ENCODE data around the gene HAUS6.
"Not testable (repeated sequence)": the region's sequence is repeated elsewhere in the genome, so short reads cannot be mapped to it uniquely, and the experiment has no call there.

The HAUS6 gene, protein sequence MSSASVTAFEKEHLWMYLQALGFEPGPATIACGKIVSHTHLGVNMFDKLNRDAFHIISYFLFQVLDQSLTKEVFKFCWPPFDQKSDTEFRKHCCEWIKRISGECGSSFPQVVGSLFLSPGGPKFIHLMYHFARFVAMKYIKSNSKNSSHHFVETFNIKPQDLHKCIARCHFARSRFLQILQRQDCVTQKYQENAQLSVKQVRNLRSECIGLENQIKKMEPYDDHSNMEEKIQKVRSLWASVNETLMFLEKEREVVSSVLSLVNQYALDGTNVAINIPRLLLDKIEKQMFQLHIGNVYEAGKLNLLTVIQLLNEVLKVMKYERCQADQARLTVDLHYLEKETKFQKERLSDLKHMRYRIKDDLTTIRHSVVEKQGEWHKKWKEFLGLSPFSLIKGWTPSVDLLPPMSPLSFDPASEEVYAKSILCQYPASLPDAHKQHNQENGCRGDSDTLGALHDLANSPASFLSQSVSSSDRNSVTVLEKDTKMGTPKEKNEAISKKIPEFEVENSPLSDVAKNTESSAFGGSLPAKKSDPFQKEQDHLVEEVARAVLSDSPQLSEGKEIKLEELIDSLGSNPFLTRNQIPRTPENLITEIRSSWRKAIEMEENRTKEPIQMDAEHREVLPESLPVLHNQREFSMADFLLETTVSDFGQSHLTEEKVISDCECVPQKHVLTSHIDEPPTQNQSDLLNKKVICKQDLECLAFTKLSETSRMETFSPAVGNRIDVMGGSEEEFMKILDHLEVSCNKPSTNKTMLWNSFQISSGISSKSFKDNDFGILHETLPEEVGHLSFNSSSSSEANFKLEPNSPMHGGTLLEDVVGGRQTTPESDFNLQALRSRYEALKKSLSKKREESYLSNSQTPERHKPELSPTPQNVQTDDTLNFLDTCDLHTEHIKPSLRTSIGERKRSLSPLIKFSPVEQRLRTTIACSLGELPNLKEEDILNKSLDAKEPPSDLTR

DNA sequence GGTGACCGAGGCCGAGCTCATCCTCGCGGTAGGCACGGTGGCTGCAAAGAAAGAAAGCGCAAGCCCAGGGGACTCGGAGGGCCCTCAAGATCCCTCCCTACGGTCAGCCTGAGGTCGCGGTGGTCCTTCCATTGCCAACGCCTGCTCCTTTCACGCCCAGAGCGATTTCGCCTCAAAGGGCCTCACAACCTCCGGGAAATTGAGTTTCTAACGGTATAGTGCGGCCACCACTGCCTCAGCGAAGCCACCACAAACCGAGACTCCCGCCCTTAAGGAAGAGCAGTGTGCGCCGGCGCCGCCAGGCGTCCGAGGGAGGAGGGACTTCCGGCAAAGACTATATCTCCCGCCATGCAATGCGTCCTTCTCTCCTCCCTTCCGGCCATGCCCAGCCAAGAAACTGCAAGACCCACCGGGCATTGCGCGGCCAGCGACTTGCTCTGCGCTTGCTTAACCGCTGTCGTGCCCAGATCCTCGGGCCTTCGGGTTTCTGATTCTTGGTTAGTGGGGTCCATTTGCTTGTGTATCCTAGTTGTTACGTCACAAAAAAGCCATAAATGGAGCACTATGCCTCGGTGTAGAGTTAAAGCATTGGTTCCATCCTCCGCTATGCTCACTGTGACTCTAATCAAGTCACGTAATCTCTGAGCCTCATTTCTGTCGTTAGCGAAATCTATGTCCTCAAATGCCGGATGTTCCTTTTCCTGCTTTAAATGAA is at the start of gene HAUS6:
Gene HAUS6 (minus strand): TSS at position 274 of the 715 bp plus-strand sequence. CDS start 253 bp downstream, at position 21.
- DNase-seq (ENCODE audit: low read depth, low spot score): peak; percentile 78

DNA sequence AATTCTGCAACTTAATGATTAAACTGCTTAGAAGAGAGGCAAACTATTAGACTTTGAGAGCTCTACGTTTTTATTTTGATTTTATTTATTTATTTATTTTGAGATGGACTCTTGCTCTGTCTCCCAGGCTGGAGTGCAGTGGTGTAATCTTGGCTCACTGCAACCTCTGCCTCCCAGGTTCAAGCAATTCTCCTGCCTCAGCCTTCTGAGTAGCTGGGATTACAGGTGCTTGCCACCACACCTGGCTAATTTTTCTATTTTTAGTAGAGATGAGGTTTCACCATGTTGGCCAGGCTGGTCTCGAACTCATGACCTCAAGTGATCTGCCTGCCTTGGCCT is 49.4 kb upstream of the HAUS6 start:
- not testable (repeated sequence) for DNase-seq (ENCODE audit: low read depth, low spot score)

DNA sequence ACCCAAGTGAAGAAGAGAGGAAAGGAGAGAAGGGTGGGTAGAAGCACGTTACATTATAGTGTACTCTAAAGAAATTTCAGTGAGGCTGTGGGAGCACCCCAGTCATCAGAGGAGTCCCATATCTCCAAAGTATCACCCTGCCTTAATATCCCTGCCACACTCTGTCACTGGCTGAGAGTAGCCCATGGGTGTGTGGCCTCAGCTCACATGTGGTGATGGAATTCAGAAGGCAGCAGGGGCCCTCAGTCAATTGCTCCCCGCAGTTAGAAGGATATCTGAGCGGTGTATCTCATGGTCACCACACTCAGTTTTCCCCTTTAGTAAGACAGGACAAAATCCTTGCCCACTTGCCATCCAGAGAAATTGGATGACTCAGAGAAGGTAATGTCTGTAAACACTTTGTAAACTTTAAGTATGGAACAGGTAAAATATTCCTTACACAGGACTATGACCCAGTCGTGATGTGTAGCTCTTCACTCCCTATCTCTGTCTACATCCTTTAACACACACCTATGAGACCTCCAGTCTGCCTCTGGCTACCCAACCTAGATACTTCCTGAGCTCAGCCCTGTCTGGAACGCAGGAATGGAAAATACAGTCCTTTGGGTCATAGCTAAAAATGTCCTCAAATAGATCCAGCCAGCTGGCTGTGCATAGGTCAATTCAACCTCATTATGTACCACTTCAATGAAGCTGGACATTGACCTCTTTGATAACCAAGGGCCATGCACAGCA is 48.9 kb upstream of the HAUS6 start:
- no peak for DNase-seq (ENCODE audit: low read depth, low spot score)

DNA sequence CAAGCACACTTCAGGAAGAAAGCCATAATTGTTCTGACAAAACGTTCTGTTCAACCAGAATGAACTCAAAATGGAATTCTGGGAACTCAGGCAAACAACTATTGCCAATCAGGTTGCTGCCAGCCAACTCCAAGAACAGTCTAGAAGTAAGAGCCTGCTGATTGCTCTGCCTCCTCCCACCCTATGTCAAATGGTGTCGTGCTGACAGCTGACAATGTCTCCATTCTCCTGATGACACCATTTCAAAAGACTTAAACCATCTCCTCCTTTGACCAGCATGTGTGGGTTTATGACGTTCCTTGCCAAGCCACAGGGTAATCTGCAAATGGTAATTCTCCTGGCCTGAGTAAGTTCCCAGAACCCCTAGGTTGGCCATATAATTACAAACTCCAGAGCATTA is 46.5 kb upstream of the HAUS6 start:
- no peak for DNase-seq (ENCODE audit: low read depth, low spot score)

DNA sequence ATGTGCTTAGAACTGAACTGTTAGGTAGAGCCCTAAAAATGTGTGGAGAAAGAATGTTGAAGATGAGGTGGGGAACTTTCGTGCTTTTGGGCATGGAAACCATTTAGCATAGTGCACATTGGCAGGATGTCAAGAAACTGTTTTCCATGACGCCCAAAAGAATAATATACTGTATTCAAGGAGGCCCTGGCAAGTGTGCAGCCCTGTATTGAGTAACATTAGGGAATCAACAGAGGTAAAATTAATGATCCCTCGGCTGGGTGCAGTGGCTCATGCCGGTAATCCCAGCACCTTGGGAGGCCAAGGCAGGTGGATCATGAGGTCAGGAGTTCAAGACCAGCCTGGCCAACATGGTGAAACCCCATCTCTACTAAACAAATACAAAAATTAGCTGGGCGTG is 45.5 kb upstream of the HAUS6 start:
- no peak for DNase-seq (ENCODE audit: low read depth, low spot score)

DNA sequence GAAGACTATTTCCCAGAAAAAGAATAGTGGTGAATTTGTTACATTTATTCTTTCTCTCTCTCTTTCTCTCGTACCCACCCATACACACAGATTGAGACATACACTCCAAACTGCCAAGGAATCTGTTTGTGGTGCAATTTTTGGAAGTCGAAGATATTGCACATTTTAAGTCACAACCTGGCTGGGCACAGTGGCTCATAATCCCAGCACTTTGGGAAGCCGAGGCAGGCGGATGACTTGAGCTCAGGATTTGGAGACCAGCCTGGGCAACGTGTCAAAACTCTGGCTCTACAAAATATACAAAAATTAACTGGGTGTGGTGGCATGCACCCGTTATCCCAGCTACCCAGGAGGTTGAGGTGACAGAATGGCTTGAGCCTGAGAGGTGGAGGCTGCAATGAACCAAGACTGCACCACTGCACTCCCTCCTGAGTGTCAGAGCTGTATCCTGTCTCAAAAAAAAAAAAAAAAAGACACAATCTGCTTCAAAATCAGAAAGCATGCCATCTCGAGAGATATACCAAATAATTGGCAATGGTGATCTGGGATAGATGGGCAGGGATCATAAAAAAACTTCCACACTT is 43.8 kb upstream of the HAUS6 start:
- DNase-seq (ENCODE audit: low read depth, low spot score): no peak

DNA sequence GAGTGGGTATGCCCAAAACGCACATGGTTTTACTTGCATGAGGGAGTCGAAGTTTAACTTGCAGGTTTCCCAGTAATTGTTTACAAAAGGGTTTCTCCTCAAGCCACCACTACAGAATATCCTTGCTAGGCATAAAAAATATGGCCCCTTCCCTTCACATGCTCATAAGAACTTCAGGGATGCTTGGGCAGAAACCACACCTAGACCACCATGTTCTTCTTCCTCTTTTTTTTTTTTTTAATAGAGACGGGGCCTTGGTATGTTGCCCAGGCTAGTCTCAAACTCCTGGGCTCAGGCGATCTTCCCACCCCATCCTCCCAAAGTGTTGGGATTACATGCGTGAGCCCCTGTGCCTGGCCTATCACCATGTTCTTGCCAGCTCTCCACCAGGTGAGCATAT is 43.2 kb upstream of the HAUS6 start:
- DNase-seq (ENCODE audit: low read depth, low spot score): no peak

DNA sequence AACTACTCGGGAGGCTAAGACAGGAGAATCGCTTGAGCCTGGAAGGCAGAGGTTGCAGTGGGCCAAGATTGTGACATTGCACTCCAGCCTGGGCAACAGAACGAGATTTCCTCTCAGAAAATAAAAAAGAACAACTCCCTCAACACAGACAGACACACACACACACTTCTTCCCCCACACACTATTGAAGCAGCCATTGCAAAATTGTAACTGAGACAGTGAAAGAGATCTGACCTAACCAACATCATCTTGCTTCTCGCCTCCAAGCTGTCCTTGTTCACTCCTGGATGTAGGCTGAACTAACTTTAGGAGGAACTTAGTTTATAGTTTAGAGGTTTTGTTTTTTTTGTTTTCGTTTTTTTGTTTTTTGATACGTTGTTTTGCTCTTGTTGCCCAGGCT is 37.6 kb upstream of the HAUS6 start:
- DNase-seq (ENCODE audit: low read depth, low spot score): no peak

DNA sequence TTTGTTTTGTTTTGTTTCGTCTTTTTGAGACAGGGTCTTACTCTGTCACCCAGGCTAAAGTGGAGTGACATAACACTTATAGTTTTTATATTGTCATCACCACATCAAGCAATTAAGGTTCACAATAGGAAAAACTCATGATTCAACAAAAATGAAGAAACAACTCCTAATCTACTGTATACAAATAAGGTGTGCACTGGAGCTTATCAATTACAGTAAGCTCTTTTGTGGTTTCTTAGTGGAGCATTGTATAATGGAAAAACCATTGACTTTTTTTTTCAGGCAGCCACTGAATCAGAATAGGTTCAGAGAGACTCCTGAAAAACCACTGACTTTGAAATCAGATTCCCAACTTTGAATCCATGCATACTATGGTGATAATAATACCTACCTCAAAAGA is 35.4 kb upstream of the HAUS6 start:
- DNase-seq (ENCODE audit: low read depth, low spot score): no peak

DNA sequence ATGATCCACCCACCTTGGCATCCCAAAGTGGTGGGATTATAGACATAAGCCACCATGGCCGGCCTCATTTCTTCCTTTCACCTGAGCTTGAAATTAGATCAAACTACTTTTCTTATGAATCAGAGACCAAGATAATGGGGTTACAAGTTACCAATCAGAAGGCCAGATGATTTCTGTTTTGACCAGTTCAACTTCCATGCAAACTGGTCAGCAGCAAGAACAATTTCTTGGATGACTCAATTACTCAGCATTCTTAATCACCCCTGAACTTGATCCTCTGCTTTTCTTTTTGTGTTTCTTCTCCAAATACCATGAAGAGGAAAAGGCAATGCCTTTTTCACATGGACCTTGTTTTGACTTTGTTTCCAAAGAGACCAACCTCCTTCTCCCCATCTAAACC is 34.6 kb upstream of the HAUS6 start:
- DNase-seq (ENCODE audit: low read depth, low spot score): no peak

DNA sequence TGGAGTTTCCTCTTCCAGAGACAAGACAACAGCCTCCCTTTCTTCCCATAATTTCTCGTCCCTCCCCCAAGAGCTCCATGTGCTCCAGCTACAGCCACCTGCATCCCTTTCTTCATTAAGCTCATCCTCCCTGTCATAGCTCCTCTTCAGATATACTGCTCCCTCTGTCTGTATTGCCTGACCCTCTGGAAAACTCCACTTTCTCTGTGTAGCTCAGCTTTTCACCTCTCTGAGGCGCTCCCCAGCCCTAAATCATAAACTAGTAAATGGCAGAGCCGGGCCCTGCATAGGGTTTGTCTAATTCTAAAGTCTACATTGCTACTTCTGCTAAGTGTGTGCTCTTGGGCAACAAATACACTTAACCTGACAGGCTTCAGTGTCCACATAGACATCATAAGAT is 33.4 kb upstream of the HAUS6 start:
- no peak for DNase-seq (ENCODE audit: low read depth, low spot score)

DNA sequence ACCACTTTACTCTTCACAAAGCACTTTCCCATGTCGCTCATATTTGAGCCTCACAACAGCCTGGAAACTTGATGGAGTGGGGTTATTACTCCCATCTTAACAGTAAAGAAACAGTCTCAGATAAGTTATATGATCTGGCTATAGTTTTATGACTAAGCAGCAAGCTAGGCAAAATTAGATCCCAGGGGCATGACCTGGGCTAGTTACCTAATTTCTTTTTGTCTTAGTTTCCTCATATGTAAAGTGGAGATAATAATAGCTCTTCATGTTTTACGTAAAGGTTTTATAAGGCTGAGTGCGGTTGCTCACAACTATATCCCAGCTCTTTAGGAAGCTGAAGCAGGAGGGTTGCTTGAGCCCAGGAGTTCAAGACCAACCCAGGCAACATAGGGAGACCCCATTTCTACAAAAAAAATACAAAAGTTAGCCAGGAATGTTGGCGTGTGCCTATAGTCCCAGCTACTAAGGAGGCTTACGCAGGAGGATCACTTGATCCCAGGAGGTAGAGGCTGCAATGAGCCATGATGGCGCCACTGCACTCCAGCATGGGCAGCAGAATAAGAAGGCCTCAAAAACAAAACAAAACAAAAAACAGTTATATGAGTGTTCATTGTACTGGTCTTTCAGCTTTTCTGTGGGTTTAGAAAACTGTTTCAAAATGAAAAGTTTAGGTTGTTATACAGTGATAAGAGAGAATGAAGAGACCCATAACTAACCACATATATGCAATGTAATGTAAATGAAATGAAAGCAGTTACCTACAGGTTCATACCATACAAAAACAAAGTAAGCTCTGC is 31.0 kb upstream of the HAUS6 start:
- no peak for DNase-seq (ENCODE audit: low read depth, low spot score)

DNA sequence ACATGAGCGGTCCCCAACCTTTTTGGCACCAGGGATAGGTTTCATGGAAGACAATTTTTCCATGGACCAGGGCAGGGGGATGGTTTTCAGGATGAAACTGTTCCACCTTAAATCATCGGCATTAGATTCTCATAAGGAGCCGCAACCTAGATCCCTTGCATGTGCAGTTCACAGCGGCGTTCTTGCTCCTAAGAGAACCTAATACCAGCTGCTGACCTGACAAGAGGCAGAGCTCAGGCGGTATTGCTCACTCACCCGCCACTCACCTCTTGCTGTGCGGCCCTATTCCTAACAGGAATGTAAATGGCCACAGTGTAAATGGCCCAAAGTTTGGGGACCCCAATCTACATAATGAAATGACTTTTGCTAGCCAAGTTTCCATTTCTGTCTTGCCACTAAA is 27.7 kb upstream of the HAUS6 start:
- no peak for DNase-seq (ENCODE audit: low read depth, low spot score)

DNA sequence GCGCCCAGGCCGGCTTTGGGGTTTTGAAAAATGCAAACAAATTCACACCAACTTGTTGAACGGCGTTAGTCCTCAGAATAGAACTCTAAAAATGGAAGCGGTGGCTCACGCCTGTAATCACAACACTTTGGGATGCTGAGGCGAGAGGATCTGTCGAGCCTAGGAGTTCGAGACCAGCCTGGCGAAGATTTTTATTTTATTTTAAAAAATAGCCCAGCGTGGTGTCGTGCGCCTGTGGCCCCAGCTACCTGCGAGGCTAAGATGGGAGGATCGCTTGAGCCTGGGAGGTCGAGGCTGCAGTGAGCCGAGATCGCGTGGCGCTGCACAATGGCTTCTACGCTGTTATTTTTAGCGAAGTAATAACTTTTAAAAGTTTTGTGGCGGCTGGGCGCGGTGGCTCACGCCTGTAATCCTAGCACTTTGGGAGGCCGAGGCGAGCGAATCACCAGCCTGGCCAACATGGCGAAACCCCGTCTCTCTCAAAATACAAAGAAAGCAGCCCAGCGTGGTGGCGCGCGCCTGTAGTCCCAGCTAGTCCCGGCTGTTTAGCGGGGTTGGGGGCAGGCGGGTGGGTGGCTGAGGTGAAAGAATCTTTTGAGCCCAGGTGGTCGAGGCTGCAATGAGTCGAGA is 25.3 kb upstream of the HAUS6 start:
- DNase-seq (ENCODE audit: low read depth, low spot score): no peak

DNA sequence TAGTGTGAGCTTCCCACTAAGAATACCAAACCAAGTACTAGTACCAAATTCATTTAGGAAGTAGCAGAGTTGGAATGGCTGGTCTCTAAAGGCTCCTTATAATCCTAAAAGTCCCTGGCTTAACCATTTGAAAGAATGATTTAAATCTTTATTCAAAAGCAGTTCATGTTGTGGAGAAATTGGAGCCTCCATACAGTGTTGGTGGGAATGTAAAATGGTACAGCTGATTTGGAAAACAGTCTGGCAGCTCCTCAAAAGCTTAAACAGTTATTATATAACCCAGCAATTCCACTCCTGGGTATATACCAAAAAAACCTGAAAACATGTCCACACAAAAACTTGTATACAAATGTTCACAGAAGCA is 21.7 kb upstream of the HAUS6 start:
- DNase-seq (ENCODE audit: low read depth, low spot score): no peak

DNA sequence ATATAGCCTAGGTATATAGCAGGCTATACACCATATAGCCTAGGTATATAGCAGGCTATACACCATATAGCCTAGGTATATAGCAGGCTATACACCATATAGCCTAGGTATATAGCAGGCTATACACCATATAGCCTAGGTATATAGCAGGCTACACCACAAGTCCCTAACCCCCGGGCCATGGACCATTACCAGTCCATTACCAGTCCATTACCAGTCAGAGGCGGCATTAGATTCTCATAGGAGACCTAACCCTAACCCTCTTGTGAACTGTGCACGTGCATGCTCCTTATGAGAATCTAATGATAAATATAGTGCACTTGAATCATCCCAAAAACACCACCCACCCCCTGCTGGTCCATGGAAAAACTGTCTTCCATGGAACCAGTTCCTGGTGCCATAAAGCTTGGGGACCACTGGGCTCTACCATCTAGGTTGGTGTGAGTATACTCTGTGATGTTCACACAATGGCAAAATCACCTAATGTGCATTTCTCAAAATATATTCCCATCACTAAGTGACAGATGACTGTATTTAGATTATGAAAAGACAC is 19.9 kb upstream of the HAUS6 start:
- no peak for DNase-seq (ENCODE audit: low read depth, low spot score)

DNA sequence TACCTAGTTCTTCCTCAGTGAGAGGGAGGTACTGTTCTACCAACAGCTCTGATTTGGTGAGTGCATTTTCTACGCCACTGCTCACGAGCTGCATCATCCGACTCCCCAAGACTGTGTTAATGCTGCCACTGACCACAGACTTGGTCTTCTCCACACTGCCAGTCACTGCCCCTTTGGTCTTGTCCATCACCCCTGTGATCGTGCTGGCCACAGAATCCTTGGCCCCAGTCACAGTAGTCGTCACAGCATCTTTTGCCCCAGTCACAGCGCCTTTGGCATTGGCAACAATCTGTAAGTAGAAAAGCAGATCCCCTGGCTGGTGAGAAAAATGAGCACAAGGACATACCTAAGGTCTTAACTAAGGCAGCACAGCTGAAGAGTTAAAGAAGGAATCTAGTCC is 18.2 kb upstream of the HAUS6 start:
- DNase-seq (ENCODE audit: low read depth, low spot score): no peak

DNA sequence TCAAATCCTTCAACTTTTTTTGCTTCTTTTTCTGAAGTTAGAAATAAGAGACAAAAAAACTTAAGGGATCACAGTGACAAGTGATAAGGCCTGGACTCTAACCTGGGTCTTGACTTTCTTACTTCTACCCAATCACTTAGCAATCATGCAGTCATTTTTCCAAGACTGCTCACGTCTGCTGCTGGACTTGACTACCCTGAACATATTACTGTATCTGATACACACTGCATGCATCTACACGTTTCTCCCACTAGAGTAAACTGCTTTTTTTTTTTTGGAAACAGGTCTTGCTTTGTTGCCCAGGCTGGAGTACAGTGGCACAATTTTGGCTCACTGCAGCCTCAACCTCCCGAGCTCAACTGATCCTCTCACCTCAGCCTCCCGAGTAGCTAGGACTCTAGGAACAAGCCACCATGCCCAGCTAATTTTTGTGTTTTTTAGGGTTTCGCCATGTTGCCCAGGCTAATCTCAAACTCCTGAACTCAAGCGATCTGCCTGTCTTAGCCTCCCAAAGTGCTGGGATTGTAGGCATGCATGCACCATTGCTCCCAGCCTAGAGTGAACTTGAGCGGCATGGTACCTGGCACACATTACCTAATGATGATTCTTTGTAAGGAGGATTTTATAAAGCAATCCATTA is 17.2 kb upstream of the HAUS6 start:
- no peak for DNase-seq (ENCODE audit: low read depth, low spot score)

DNA sequence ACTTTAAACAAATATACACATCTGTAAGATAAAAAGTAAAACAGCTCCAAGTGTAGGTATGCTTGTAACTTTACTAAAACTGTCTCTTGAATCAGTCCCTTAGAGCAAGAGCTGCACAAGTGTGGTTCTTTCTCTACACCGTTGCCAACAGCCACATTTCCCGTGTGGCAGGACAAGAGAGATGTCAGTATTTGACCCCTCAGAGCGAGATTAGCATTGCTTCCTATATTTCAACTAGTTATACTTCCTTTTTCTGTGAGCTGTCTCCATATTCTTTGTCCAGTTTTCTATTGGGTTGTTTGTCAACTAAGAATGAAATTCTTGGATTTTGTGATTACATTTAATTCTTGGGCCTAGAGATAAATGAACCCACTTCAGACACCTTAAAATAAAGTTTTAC is 16.5 kb upstream of the HAUS6 start:
- DNase-seq (ENCODE audit: low read depth, low spot score): no peak

Measured in activated CD4-positive, CD25-positive, alpha-beta regulatory T cell treated with anti-CD3 and anti-CD28 coated beads, Interleukin-2, amount 50 U/mL, for 16 hours (primary cell).